ENCODE results near the gene HEY2. TPM values are rescaled to one million over a fixed set of nuclear protein-coding genes. Genes with fewer than 3 reads are reported as not detected.

Gene HEY2
- total and polyA plus RNA-seq, 2 of the 8 experiments (the other 6 are each of a cell fraction or from before 2014, with no cell fraction given) = 9.1 to 16.2 TPM

DNA sequence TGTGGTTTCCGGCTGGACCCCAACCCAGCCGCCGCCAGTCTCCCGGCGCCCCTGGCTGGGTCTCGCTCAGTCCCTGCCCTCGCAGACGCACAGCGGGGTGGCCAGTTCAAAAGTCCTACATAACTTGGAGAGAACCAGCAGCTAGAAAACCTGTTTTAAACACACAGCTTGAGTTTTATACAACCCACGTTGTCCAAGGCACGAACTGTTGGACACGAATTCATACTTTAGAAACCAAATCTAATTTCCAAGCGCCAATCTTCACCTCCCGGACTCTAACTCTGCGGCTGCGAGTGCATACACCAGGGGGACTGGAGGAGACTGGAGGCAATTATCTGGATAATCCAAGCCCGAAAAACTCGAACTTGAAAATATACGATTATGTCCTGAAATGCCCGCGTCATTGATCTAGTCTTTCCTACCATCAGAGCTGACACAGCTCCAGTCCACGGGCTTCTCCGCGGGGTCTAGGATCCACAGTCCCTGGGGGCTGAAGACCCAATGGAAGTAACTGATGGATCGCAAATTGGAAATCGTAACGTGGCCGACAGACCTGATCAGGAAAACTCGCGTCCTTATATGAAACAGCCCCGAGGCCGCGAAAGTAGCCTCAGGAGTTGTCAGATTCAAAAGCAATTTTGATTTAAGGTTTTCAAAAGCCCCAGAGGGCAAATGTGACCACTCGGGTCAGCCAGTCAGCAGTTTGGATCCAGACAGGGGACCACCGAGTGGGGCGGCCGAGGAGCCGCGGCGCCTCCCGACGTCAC lies 843 bp upstream of the HEY2 start (continued):
- TF ChIP-seq BCL11A (IDR thresholded peaks at IDR 0.05; ENCODE audit: low read depth in 2 of 2, low read length in 2 of 2) (no peak), EZH2 (IDR thresholded peaks at IDR 0.05; ENCODE audit: low read depth, low read length, severe bottlenecking) (peak; percentile 14)

Measured in H1 (cell line).